ENCODE data around the gene DDT.
A peak's percentile ranks its signal among the peaks of the same experiment; 100 is the strongest.

DDT gene

GRCh38 chr22:24009227-24010017 is 35.2 kb upstream of the DDT start:
- Mint-ChIP-seq H3K27me3 (ENCODE audit: low read depth) (no peaks in the 10 kb centered on the region), H3K36me3 (ENCODE audit: low read depth) (no peaks in the 10 kb centered on the region), H3K4me1 (peaks cover 10% of the 10 kb centered on the region)

GRCh38 chr22:24008381-24009226 is 34.4 kb upstream of the DDT start:
- H3K4me1 Mint-ChIP-seq, result peaks cover 8% of the 10 kb centered on the region
- no peak overlapping the region for H3K27ac Mint-ChIP-seq
- peak overlapping the region in 1 of 3 experiments; percentile 2 for H3K4me3 Mint-ChIP-seq
- TF ChIP-seq CTCF (IDR thresholded peaks at IDR 0.05; ENCODE audit: unreplicated experiment in 3 of 3), result no peak
- H3K9me3 Mint-ChIP-seq, result no peaks in the 10 kb centered on the region
- H3K36me3 Mint-ChIP-seq (ENCODE audit: low read depth), result no peaks in the 10 kb centered on the region
- H3K27me3 Mint-ChIP-seq (ENCODE audit: low read depth), result no peaks in the 10 kb centered on the region

More at GRCh38 chr22:24009227-24010017, 35.2 kb upstream of the DDT start:
- Mint-ChIP-seq H3K4me3 (peak overlapping the region in 2 of 3 experiments; percentile 5 to 37), H3K9me3 (no peaks in the 10 kb centered on the region), H3K27ac (no peak overlapping the region)
- no peak for TF ChIP-seq CTCF (IDR thresholded peaks at IDR 0.05; ENCODE audit: unreplicated experiment in 3 of 3)

- no peaks in the 10 kb centered on the region for H3K9me3 Mint-ChIP-seq
- no peak for TF ChIP-seq CTCF (IDR thresholded peaks at IDR 0.05; ENCODE audit: unreplicated experiment in 3 of 3)
- peaks cover 4% of the 10 kb centered on the region for H3K27me3 Mint-ChIP-seq (ENCODE audit: low read depth)
- peaks cover 5% of the 10 kb centered on the region for H3K4me1 Mint-ChIP-seq
- no peak overlapping the region for H3K4me3 Mint-ChIP-seq
- no peaks in the 10 kb centered on the region for H3K36me3 Mint-ChIP-seq (ENCODE audit: low read depth)
- H3K27ac Mint-ChIP-seq, result no peak overlapping the region
Observed at GRCh38 chr22:24008022-24008283, 33.7 kb upstream of the DDT start.

- no peak overlapping the region for H3K4me3 Mint-ChIP-seq
- no peaks in the 10 kb centered on the region for H3K36me3 Mint-ChIP-seq (ENCODE audit: low read depth)
- peaks cover 3% of the 10 kb centered on the region for H3K4me1 Mint-ChIP-seq
- H3K9me3 Mint-ChIP-seq, result no peaks in the 10 kb centered on the region
- H3K27ac Mint-ChIP-seq, result no peak overlapping the region
- peaks cover 4% of the 10 kb centered on the region for H3K27me3 Mint-ChIP-seq (ENCODE audit: low read depth)
- TF ChIP-seq CTCF (IDR thresholded peaks at IDR 0.05; ENCODE audit: unreplicated experiment in 3 of 3), result no peak
Observed at GRCh38 chr22:24007253-24008021, 33.2 kb upstream of the DDT start.

GRCh38 chr22:24006914-24007214 is 32.6 kb upstream of the DDT start:
- Mint-ChIP-seq H3K36me3 (ENCODE audit: low read depth) (no peaks in the 10 kb centered on the region), H3K4me3 (no peak overlapping the region), H3K27me3 (ENCODE audit: low read depth) (peaks cover 6% of the 10 kb centered on the region), H3K9me3 (no peaks in the 10 kb centered on the region), H3K27ac (no peak overlapping the region), H3K4me1 (no peaks in the 10 kb centered on the region)
- no peak for TF ChIP-seq CTCF (IDR thresholded peaks at IDR 0.05; ENCODE audit: unreplicated experiment in 3 of 3)

All from nephron (organoid).